ENCODE results near the gene RHPN2. TPM values are rescaled to one million over a fixed set of nuclear protein-coding genes. Genes with fewer than 3 reads are reported as not detected.
"Not testable (repeated sequence)": the region's sequence is repeated elsewhere in the genome, so short reads cannot be mapped to it uniquely, and the experiment has no call there.

The RHPN2 gene
- total RNA-seq, 1 experiment from 2014 or later, result 27.0 TPM

DNA sequence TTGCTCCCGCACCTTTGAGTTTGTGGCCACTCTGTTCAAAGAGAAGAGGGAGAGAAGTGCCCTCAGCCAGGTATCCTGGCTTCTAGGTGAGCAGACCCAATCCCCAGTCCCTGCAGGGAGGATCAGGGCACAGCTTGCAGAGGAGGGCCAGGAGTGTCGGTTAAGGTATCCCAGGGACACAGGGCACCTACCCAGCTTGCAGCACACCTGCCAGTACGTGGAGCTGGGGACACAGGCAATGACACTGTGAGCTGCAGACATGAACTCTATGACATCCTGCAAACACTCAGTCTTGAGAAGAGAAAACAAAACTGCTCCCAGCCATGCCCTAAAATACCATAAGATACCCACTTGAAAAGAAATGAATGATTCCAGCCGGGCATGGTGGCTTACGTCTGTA is 38.1 kb downstream of the RHPN2 start:
- H3K36me3 ChIP-seq (replicated peaks; ENCODE audit: control insufficient read depth, insufficient read depth, low read length); H3K27me3 ChIP-seq (ENCODE audit: control insufficient read depth, insufficient read depth, low read length); H3K4me3 ChIP-seq (ENCODE audit: insufficient read depth, low read depth, low read length); DNase-seq: not testable (repeated sequence)

DNA sequence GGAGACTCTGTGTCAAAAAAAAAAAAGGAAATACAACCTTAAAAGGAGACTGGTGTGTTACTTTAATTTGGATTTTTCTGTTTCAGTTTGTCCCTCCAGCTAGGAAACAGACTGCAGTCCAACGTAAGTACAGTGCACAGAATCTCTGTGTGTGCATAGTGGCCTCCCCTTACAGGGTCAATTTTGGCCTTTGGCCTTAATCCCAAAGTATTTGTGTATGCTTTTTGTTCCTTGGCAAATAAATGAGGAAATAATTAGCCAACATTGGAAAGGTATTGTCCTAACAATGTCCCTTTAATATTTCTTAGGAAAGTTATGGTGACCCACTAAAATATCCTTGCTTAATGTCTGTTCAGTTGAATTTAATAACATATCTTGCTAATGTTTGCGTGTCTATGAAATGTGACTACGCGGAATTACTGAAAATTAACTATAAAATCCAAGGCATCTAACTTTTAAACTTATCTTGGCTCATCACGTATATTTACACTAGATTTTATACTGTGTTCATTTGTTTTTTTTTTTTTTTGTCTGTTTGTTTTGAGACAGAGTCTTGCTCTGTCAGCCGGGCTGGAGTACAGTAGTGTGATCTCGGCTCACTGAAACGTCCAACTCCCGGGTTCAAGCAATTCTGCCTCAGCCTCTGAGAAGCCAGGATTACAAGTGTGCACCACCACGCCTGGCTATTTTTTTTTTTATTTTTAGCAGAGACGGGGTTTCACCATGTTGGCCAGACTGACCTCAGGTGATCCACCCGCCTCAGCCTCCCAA is 39.0 kb downstream of the RHPN2 start:
- H3K36me3 ChIP-seq (replicated peaks; ENCODE audit: control insufficient read depth, insufficient read depth, low read length); H3K27me3 ChIP-seq (ENCODE audit: control insufficient read depth, insufficient read depth, low read length): not testable (repeated sequence)

DNA sequence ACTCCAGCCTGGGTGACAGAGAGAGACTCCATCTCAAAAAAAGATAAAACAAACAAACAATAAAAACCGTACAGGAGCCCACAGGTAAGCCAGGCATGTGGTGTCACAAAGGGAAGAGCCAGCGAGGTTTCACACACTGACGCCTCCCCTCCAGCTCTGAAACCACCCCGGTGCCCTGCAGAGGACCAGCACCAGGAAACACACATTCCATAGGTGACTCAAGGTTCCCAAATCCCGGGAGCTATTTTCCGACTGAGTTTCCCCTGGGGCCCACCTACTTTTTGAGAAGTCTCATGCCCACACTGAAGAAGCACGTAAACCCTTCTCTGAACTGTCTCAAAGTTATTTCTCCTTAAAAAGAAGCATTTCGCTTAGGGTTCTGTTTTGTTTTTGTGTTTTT is 40.3 kb downstream of the RHPN2 start:
- Histone ChIP-seq H3K27me3 (ENCODE audit: control insufficient read depth, insufficient read depth, low read length) (no peaks in the 10 kb centered on the region), H3K4me3 (ENCODE audit: insufficient read depth, low read depth, low read length) (no peak overlapping the region), H3K36me3 (replicated peaks; ENCODE audit: control insufficient read depth, insufficient read depth, low read length) (no peaks in the 10 kb centered on the region)
- DNase-seq, result no peak

More for the DNA sequence above, 39.0 kb downstream of the RHPN2 start:
- H3K4me3 ChIP-seq (ENCODE audit: insufficient read depth, low read depth, low read length); DNase-seq: not testable (repeated sequence)

DNA sequence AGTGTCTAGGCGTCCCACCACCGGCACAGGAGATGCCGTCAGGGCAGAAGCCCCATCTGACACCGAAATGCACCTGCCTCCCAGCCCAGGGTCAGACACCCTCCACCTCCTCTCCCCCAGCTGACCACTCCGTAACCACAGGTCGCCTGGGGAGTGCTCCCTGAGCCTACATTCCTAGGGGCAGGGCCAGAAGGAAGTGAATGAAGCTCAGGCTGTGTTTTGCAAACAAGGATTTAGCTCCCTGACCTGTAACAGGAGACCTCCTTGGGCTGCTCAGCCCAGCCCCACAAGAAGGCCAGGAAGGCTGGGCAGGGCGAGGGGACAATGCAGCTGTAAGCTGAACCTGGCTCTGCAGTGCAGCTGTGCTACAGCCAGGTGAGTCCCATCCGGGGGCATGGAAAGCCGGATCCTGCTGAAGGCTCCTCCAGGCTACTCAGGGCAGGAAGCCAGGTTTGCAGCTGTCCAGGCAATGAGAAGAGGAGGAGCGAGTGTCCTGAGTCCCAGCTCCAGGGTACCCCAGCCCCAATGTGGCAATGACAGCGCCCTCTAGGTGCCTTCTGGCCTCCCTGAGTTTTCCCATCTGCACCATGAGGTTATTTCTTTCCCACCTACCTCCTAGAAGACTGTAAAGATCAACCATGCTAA is 42.1 kb downstream of the RHPN2 start:
- no peak overlapping the region for H3K4me3 ChIP-seq (ENCODE audit: insufficient read depth, low read depth, low read length)
- H3K36me3 ChIP-seq (replicated peaks; ENCODE audit: control insufficient read depth, insufficient read depth, low read length), result no peaks in the 10 kb centered on the region
- H3K27me3 ChIP-seq (ENCODE audit: control insufficient read depth, insufficient read depth, low read length), result no peaks in the 10 kb centered on the region
- DNase-seq, result peak; percentile 84

DNA sequence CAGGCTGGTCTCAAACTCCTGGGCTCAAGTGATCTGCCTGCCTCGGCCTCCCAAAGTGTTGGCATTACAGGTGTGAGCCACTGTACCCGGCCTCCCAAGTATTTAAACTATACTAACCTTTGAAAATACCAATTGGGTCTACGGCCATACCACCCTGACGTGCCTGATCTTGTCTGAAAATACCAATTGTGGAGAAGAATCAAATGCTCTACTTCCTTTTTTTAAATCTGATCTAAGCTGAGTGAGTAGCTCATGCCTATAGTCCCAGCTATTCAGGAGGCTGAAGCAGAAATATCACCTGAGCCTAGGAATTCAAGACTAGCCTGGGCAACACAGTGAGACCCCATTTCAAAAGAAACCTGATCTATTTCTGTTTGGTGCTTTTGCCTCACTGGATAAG is 53.8 kb downstream of the RHPN2 start:
- DNase-seq; H3K36me3 ChIP-seq (replicated peaks; ENCODE audit: control insufficient read depth, insufficient read depth, low read length); H3K4me3 ChIP-seq (ENCODE audit: insufficient read depth, low read depth, low read length); H3K27me3 ChIP-seq (ENCODE audit: control insufficient read depth, insufficient read depth, low read length): not testable (repeated sequence)

DNA sequence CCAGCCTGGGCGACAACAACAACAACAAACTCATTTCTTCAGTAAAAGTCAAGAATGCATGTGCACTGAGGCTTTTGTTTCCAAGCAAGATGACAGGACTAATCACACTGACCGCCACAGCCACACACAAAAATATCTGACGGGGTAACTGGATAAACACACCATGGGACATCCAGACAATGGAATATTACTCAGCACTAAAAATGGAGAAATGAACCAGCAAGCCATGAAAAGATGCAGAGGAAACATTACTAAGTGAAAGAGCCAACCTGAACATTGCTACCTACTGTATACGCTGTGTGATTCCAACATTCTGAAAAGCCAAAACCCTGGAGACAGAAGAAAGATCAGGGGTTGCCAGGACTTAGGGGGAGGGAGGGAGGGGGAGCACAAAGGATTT is 56.0 kb downstream of the RHPN2 start:
- no peak for DNase-seq
- Histone ChIP-seq H3K27me3 (ENCODE audit: control insufficient read depth, insufficient read depth, low read length) (no peaks in the 10 kb centered on the region), H3K36me3 (replicated peaks; ENCODE audit: control insufficient read depth, insufficient read depth, low read length) (peaks cover 3% of the 10 kb centered on the region), H3K4me3 (ENCODE audit: insufficient read depth, low read depth, low read length) (no peak overlapping the region)

DNA sequence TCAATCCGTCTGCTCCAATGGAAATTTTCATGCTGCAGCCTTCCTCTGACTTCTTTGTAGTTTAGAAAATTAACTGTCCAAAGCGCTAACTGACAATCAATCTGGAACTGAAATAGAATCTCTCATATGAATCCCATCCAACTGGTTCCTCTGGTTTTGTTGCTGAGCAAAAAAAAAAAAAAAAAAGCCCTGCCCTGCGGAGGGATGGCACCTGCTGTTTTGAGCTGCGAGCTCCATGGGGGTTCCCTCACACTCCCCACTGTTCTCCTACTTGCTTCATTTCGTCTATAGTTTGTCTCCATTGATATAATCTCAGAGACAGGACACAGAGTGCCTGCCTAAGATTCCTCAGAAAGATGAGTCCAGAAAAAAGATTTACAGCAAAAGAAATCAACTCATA is 59.2 kb downstream of the RHPN2 start:
- H3K27me3 ChIP-seq (ENCODE audit: control insufficient read depth, insufficient read depth, low read length), result no peaks in the 10 kb centered on the region
- H3K36me3 ChIP-seq (replicated peaks; ENCODE audit: control insufficient read depth, insufficient read depth, low read length), result peaks cover 4% of the 10 kb centered on the region
- H3K4me3 ChIP-seq (ENCODE audit: insufficient read depth, low read depth, low read length), result no peak overlapping the region
- DNase-seq, result peak; percentile 50

DNA sequence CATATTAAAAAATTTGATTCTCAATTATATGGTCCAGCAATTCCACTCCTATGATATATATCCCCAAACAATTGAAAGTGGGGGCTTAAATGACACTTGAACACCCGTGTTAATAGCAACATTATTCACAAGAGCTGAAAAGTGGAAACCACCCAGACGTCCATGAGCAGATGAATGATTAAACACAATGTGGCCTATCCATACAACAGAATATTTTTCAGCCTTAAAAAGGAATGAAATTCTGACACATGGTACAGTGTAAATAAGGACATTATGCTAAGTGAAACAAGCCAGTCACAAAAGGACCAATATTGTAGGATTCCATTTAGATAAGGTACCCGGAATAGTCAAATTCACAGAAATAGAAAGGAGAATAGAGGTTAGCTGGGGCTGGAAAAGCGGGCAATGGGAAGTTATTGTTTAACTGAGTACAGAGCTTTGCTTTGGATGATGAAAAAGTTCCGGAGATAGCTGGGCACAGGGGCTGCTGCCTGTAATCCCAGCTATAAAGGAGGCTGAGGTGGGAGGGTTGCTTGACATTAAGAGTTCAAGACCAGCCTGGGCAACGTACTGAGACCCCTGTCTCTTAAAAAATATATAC is 61.2 kb downstream of the RHPN2 start:
- not testable (repeated sequence) for H3K36me3 ChIP-seq (replicated peaks; ENCODE audit: control insufficient read depth, insufficient read depth, low read length); H3K4me3 ChIP-seq (ENCODE audit: insufficient read depth, low read depth, low read length); H3K27me3 ChIP-seq (ENCODE audit: control insufficient read depth, insufficient read depth, low read length); DNase-seq

DNA sequence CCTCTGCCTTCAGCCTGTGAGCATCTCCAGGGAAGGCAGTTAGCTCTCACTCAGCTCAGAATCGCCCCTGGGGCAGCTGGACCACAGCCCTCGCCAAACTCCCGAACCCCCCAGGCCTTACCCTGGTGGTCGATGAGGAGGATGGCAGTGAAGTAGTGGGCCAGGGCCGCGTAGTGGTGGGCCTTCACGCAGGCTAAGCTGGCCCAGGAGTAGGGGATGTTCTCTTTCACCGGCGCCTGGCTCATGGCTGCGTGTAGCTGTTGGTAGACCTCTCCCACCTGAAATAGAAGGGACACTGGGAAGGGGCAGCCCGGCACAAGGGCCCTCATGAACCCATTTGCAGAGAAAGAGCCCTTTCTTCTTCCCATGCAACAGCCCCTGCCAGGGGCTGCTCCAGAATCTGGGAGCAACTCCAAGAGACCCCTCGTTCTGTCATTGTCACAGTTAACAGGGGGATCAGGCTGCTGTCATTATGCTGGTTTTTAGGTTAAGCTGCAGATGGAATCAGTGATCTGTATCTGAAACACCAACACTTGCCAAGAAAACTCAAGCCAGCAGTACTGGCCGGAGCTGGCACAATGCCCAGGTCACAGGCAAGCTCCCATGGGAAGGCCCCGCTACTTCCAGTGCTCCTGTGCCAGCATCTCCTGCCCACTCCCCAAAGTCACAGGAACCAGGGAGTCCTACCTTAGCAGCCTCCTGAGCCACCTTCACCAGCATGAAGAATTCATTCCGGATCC is 62.4 kb downstream of the RHPN2 start:
- not testable (repeated sequence) for H3K36me3 ChIP-seq (replicated peaks; ENCODE audit: control insufficient read depth, insufficient read depth, low read length); H3K4me3 ChIP-seq (ENCODE audit: insufficient read depth, low read depth, low read length); H3K27me3 ChIP-seq (ENCODE audit: control insufficient read depth, insufficient read depth, low read length); DNase-seq

DNA sequence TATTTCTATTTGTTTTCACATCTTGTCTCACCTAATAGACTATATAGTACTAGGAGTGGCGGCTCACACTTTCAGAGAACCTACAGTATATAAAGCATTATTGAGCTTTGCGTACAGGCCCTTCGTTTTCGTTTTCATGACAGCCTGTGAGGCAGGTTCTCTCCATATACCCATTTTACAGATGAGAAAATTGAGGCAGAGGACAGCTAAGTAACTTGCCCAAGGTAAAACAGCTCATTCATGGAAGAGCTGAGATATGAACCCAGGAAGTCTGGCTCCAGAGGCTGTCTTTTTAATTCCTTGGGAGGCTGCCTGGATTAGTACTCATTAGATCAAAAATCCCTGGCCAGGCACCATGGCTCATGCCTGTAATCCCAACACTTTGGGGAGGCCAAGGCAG is 63.8 kb downstream of the RHPN2 start:
- Histone ChIP-seq H3K27me3 (ENCODE audit: control insufficient read depth, insufficient read depth, low read length) (no peaks in the 10 kb centered on the region), H3K36me3 (replicated peaks; ENCODE audit: control insufficient read depth, insufficient read depth, low read length) (peaks cover 1% of the 10 kb centered on the region), H3K4me3 (ENCODE audit: insufficient read depth, low read depth, low read length) (no peak overlapping the region)
- no peak for DNase-seq

DNA sequence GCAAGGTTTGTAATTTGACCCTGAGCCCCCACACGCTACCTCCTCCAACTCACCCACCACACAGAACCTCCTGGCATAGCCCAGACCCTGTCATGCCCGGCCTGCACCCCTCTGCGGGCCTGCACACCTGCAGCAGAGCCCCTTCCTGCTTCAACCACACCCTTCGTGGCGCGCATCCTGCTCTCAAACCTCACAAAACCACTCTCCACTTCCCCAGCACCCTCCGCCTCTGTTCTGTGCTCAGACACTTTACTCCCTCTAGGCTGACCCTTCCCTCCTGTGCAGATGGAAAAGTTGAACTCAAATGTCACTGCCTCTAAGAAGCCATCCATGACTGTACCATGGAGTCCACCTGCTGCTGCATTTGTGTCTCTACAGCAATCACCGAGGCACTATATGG is 64.2 kb downstream of the RHPN2 start:
- no peaks in the 10 kb centered on the region for H3K27me3 ChIP-seq (ENCODE audit: control insufficient read depth, insufficient read depth, low read length)
- DNase-seq, result no peak
- no peak overlapping the region for H3K4me3 ChIP-seq (ENCODE audit: insufficient read depth, low read depth, low read length)
- peaks cover 1% of the 10 kb centered on the region for H3K36me3 ChIP-seq (replicated peaks; ENCODE audit: control insufficient read depth, insufficient read depth, low read length)

DNA sequence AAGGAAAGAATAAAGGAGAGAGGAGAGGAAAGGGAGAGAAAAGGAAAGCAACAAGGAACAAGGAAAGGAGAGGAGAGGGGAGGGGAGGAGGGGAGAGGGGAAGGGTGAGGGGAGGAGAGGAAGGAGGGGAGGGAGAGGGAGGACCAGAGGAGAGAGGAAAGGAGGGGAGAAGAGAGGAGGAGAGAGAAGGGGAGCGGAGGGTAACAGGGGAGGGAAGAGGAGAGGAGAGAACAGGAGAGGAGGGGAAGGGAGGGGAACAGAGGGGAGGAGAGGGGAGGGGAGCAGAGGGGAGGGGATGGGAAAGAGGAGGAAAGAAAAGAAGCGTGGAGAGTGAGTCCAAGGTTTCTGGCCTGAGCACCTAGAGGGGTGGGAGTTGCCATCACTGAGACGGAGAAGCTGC is 66.0 kb downstream of the RHPN2 start:
- peaks cover 3% of the 10 kb centered on the region for H3K36me3 ChIP-seq (replicated peaks; ENCODE audit: control insufficient read depth, insufficient read depth, low read length)
- no peak overlapping the region for H3K4me3 ChIP-seq (ENCODE audit: insufficient read depth, low read depth, low read length)
- DNase-seq, result no peak
- no peaks in the 10 kb centered on the region for H3K27me3 ChIP-seq (ENCODE audit: control insufficient read depth, insufficient read depth, low read length)

DNA sequence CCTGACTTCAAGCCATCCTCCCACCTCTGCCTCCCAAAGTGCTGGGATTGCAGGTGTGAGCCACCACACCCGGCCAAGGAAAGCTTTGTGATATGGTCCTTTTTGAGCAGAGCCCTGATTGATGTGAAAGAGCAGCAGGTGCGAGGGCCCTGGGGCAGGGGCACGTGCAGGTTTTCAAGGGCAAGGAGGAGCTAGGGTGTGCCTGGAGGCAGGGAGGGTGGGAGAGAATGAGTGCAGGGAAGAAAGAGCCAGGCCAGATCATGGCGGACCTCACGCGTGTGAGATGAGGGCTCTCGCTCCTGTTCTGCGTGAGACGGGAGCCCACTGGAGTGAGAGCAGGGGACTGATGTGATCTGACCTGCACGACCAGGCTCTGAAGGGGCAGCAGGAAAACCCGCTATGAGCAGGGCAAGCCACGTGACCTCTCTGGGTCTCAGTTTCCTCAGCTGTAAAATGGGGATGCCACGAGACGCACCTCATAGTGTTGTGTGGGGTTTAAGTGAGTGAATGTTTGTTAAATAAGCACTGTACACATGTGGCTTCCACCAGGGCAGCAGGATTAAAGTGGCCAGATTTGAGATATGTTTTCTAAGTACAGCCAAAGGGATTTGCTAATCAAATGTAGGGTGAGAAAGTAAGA is 66.9 kb downstream of the RHPN2 start:
- H3K36me3 ChIP-seq (replicated peaks; ENCODE audit: control insufficient read depth, insufficient read depth, low read length), result peaks cover 3% of the 10 kb centered on the region
- H3K27me3 ChIP-seq (ENCODE audit: control insufficient read depth, insufficient read depth, low read length), result no peaks in the 10 kb centered on the region
- peak; percentile 9 for DNase-seq
- H3K4me3 ChIP-seq (ENCODE audit: insufficient read depth, low read depth, low read length), result no peak overlapping the region

DNA sequence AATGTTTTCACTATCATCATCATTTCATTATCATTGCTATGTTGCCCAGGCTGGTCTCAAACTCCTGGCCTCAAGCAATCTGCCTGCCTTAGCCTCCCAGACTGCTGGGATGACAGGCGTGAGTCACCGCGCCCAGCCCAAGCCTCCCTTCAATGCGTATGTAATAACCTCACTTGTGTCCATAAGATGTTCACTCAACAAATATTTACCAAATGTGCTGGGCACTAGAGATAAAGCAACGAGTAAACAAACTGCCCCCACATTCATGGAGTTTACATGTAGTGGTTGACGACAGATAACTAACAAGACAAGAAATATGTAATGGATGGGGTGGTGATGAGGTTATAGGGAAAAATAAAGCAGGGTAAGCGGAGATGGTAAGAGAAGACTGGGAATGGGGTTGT is 67.6 kb downstream of the RHPN2 start:
- H3K36me3 ChIP-seq (replicated peaks; ENCODE audit: control insufficient read depth, insufficient read depth, low read length); DNase-seq; H3K27me3 ChIP-seq (ENCODE audit: control insufficient read depth, insufficient read depth, low read length); H3K4me3 ChIP-seq (ENCODE audit: insufficient read depth, low read depth, low read length): not testable (repeated sequence)
